ENCODE results near the gene APLF. TPM values are rescaled to one million over a fixed set of nuclear protein-coding genes. Genes with fewer than 3 reads are reported as not detected.

The APLF gene
- total and polyA plus RNA-seq, 2 of the 8 experiments (the other 6 are each of a cell fraction or from before 2014, with no cell fraction given): 4.4 to 7.3 TPM

- Histone ChIP-seq H2BK12ac (ENCODE audit: low read depth, low read length) (no peak overlapping the region), H3K18ac (ENCODE audit: extremely low read depth, low read length) (no peak overlapping the region), H3K27ac (ENCODE audit: low read depth, low read length) (no peak overlapping the region), H2BK15ac (ENCODE audit: low read length) (no peak overlapping the region), H3K23me2 (ENCODE audit: low read depth, low read length) (no peaks in the 10 kb centered on the region; the same call in 1 of the 2 replicates), H3K4ac (replicated peaks; ENCODE audit: insufficient read length, low read depth, low read length) (no peak overlapping the region), H3K9me3 (ENCODE audit: insufficient read depth in 2 of 2, low read depth in 1 of 2, low read length in 1 of 2) (no peaks in the 10 kb centered on the region), H3K27me3 (replicated peaks in 1 of 4; ENCODE audit: control insufficient read depth in 3 of 4, extremely low read depth in 1 of 4, insufficient read depth in 3 of 4, low read length in 3 of 4) (no peaks in the 10 kb centered on the region), H3K36me3 (ENCODE audit: control insufficient read depth in 2 of 4, insufficient read depth in 4 of 4, low read length in 3 of 4) (no peaks in the 10 kb centered on the region), H3K4me2 (ENCODE audit: insufficient read depth in 1 of 2, low read depth in 2 of 2, low read length in 2 of 2) (no peak overlapping the region), H2AFZ (ENCODE audit: low read length) (no peak overlapping the region), H4K5ac (ENCODE audit: insufficient read length, low read depth, low read length) (no peak overlapping the region), H3K79me1 (ENCODE audit: low read depth, low read length) (no peaks in the 10 kb centered on the region), H3K79me2 (ENCODE audit: control insufficient read depth in 1 of 2, insufficient read depth in 2 of 2, low read length in 2 of 2) (no peaks in the 10 kb centered on the region), H3K4me3 (ENCODE audit: extremely low read depth in 1 of 4, insufficient read depth in 2 of 4, low read depth in 3 of 4, low read length in 4 of 4) (no peak overlapping the region), H3K4me1 (replicated peaks in 1 of 4; ENCODE audit: control insufficient read depth in 3 of 4, insufficient read depth in 4 of 4, low read length in 3 of 4) (no peaks in the 10 kb centered on the region), H2BK20ac (ENCODE audit: low read length) (no peak overlapping the region), H3K14ac (ENCODE audit: insufficient read length) (no peak overlapping the region), H2BK120ac (replicated peaks; ENCODE audit: low read depth, low read length) (no peak overlapping the region), H4K20me1 (replicated peaks in 1 of 2; ENCODE audit: control insufficient read depth in 1 of 2, insufficient read depth in 2 of 2, low read length in 2 of 2) (no peaks in the 10 kb centered on the region), H4K91ac (replicated peaks; ENCODE audit: insufficient read length, low read length) (no peak overlapping the region), H2AK5ac (ENCODE audit: low read depth, low read length) (no peak overlapping the region), H3K23ac (ENCODE audit: insufficient read length) (no peak overlapping the region), H3K56ac (replicated peaks; ENCODE audit: insufficient read length, low read depth, low read length) (no peak overlapping the region), H2BK5ac (ENCODE audit: low read depth, low read length) (no peak overlapping the region), H3K9ac (replicated peaks in 1 of 4; ENCODE audit: extremely low read depth in 1 of 4, low read depth in 3 of 4, low read length in 3 of 4) (no peak overlapping the region), H4K8ac (ENCODE audit: extremely low read depth, insufficient read depth, low read length) (no peak overlapping the region)
- ChIA-PET POLR2A (ENCODE audit: partially characterized antibody) (no interaction called here), CTCF (ENCODE audit: partially characterized antibody) (interaction anchor here (1.1 to 1.2 kb wide), 2 partner anchors 9 to 27 kb away, joined by 3 to 5 read pairs; no protein-coding TSS in a partner anchor)
- WGBS, 2 experiments (ENCODE audit: extremely low coverage in 1 of 2, insufficient coverage in 1 of 2, insufficient read length in 1 of 2, insufficient replicate concordance in 2 of 2, low coverage in 1 of 2, low lambda C conversion rate in 2 of 2, missing lambda C conversion rate in 1 of 2): 91% methylated on average over 4 of the region's 4 CpGs; no CpG with 5 or more reads in 1 of the 2 experiments
- DNase-seq (ENCODE audit: low read depth in 1 of 2, low spot score in 2 of 2) (no peak), FAIRE-seq (no peak)
- TF ChIP-seq TAF1 (IDR thresholded peaks at IDR 0.05; ENCODE audit: low read depth, low read length) (no peak), NANOG (IDR thresholded peaks at IDR 0.05; ENCODE audit: insufficient read depth, low read depth, low read length, poor library complexity, severe bottlenecking) (no peak), SP1 (IDR thresholded peaks at IDR 0.05; ENCODE audit: low read depth, low read length) (no peak), BCL11A (IDR thresholded peaks at IDR 0.05; ENCODE audit: low read depth in 2 of 2, low read length in 2 of 2) (no peak), SUZ12 (IDR thresholded peaks at IDR 0.05; ENCODE audit: low read length) (no peak), SRF (IDR thresholded peaks at IDR 0.05; ENCODE audit: low read depth, low read length) (no peak), ASH2L (IDR thresholded peaks at IDR 0.05; ENCODE audit: low read length) (no peak), POU5F1 (IDR thresholded peaks at IDR 0.05; ENCODE audit: low read depth, low read length) (no peak), YY1 (IDR thresholded peaks at IDR 0.05; ENCODE audit: low read depth, low read length) (no peak), RFX5 (IDR thresholded peaks at IDR 0.05; ENCODE audit: borderline replicate concordance, low read depth, low read length) (no peak), NRF1 (IDR thresholded peaks at IDR 0.05; ENCODE audit: low read depth, low read length) (no peak)
- TF ChIP-seq, protein P1, sequence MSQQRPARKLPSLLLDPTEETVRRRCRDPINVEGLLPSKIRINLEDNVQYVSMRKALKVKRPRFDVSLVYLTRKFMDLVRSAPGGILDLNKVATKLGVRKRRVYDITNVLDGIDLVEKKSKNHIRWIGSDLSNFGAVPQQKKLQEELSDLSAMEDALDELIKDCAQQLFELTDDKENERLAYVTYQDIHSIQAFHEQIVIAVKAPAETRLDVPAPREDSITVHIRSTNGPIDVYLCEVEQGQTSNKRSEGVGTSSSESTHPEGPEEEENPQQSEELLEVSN (IDR thresholded peaks at IDR 0.05): no peak
- TF ChIP-seq, protein P2, sequence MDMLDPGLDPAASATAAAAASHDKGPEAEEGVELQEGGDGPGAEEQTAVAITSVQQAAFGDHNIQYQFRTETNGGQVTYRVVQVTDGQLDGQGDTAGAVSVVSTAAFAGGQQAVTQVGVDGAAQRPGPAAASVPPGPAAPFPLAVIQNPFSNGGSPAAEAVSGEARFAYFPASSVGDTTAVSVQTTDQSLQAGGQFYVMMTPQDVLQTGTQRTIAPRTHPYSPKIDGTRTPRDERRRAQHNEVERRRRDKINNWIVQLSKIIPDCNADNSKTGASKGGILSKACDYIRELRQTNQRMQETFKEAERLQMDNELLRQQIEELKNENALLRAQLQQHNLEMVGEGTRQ (IDR thresholded peaks at IDR 0.05; ENCODE audit: low read length): no peak
- TF ChIP-seq, protein P3, sequence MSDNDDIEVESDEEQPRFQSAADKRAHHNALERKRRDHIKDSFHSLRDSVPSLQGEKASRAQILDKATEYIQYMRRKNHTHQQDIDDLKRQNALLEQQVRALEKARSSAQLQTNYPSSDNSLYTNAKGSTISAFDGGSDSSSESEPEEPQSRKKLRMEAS (IDR thresholded peaks at IDR 0.05): no peak
Measured at GRCh38 chr2:68591225-68591624, 123.8 kb downstream of the APLF start.
